SK-MEL-5 (cell line): Measurements from ENCODE around the gene TTLL5. TPM values are rescaled to one million over a fixed set of nuclear protein-coding genes. Genes with fewer than 3 reads are reported as not detected.

Experiments used
- DNase-seq: peaks from one replicate; pipeline ENCODE4 v3.0.0-alpha.2; 2016; ENCODE audit warnings: low read depth, low spot score
- in situ Hi-C: cut with HindIII; loops from 2 replicates; pipeline ENCODE4 v1.10.0; 2016; ENCODE audit warnings: low sequenced_read_pairs, high pct_unique_total_duplicates, low pct_unique_long_range_greater_than_20kb
- total RNA-seq: library from RNA; depleted of rRNA; stranded (reverse); fragments of >200 nt; shearing (Covaris generic); gene quantifications from 2 replicates; pipeline ENCODE4 v1.2.3, GENCODE V29; 2014

The TTLL5 gene
- total RNA-seq, 1 experiment from 2014 or later, result 10.6 TPM

GRCh38 chr14:75645056-75645455, 16.0 kb upstream of the TTLL5 start:
- no peak for DNase-seq
- in situ Hi-C loops, result no loop called here

- in situ Hi-C loops, result no loop called here
- no peak for DNase-seq
Measured at GRCh38 chr14:75646762-75647161, 14.3 kb upstream of the TTLL5 start.

- in situ Hi-C loops, result no loop called here
- DNase-seq, result no peak
Measured at GRCh38 chr14:75647640-75648039, 13.4 kb upstream of the TTLL5 start.

GRCh38 chr14:75648066-75648838, 12.8 kb upstream of the TTLL5 start:
- in situ Hi-C loops, result no loop called here
- DNase-seq, result no peak

GRCh38 chr14:75649337-75649736, 11.7 kb upstream of the TTLL5 start:
- in situ Hi-C loops, result no loop called here
- DNase-seq, result no peak

- no peak for DNase-seq
- in situ Hi-C loops, result no loop called here
Measured at GRCh38 chr14:75649773-75650172, 11.3 kb upstream of the TTLL5 start.

GRCh38 chr14:75650253-75651058, 10.6 kb upstream of the TTLL5 start:
- in situ Hi-C loops, result no loop called here
- no peak for DNase-seq

GRCh38 chr14:75653563-75653962, 7.5 kb upstream of the TTLL5 start:
- no peak for DNase-seq
- in situ Hi-C loops, result no loop called here

GRCh38 chr14:75654127-75654732, 6.8 kb upstream of the TTLL5 start:
- DNase-seq, result peak; percentile 73
- in situ Hi-C loops, result no loop called here

GRCh38 chr14:75655235-75655634, 5.8 kb upstream of the TTLL5 start:
- no peak for DNase-seq
- in situ Hi-C loops, result no loop called here

GRCh38 chr14:75657331-75657730, 3.7 kb upstream of the TTLL5 start:
- DNase-seq, result no peak
- in situ Hi-C loops, result no loop called here

- in situ Hi-C loops, result no loop called here
- DNase-seq, result no peak
Measured at GRCh38 chr14:75658957-75659356, 2.1 kb upstream of the TTLL5 start.

- in situ Hi-C loops, result no loop called here
Measured at GRCh38 chr14:75660238-75660629, 812 bp upstream of the TTLL5 start.

GRCh38 chr14:75661499-75661814, 411 bp downstream of the TTLL5 start:
- in situ Hi-C loops, result no loop called here
- DNase-seq, result no peak

More at GRCh38 chr14:75660238-75660629, 812 bp upstream of the TTLL5 start:
- DNase-seq, result no peak

- DNase-seq, result no peak
- in situ Hi-C loops, result no loop called here
Measured at GRCh38 chr14:75662966-75663365, 1.9 kb downstream of the TTLL5 start.

GRCh38 chr14:75667099-75667765, 6.2 kb downstream of the TTLL5 start:
- DNase-seq, result no peak
- in situ Hi-C loops, result no loop called here

- DNase-seq, result no peak
- in situ Hi-C loops, result no loop called here
Measured at GRCh38 chr14:75672605-75673192, 11.7 kb downstream of the TTLL5 start.
